H1 (cell line): ENCODE measurements around the gene SGK1. TPM values are rescaled to one million over a fixed set of nuclear protein-coding genes. Genes with fewer than 3 reads are reported as not detected.
"Not testable (repeated sequence)": the region's sequence is repeated elsewhere in the genome, so short reads cannot be mapped to it uniquely, and the experiment has no call there.

Experiments
- CTCF ChIA-PET: fragments of 300-600 bp; sonication (Branson Sonifier 250); formaldehyde crosslinking; loops from one replicate; lab custom pipeline; 2021; ENCODE audit not compliant: partially characterized antibody; lab: Charles Lee
- POLR2A ChIA-PET: fragments of 300-600 bp; sonication (Branson Sonifier 250); formaldehyde crosslinking; loops from one replicate; lab custom pipeline; 2021; ENCODE audit warnings: inconsistent platforms; ENCODE audit not compliant: partially characterized antibody; lab: Charles Lee
- DNase-seq, 2 experiments: peaks; one replicate each; pipeline versions ENCODE4 v3.0.0 to v3.0.0-alpha.2; 2010 to 2022; ENCODE audit warnings: low spot score in 2 of 2, low read depth in 1 of 2, mixed read lengths in 1 of 2
- FAIRE-seq: peaks from 2 replicates; lab custom pipeline; 2011; peaks lifted over from hg19 to GRCh38; lab: Jason Lieb, UNC
- H2AFZ ChIP-seq: 2 replicates; pipeline ENCODE4 v1.8.1; 2012; ENCODE audit warnings: low read length, inconsistent platforms
- H2AK5ac ChIP-seq: 2 replicates; pipeline ENCODE4 v1.6.1; 2013; ENCODE audit warnings: low read depth, low read length
- H2BK120ac ChIP-seq: replicated peaks from 2 replicates; pipeline ENCODE3; 2013; ENCODE audit warnings: low read depth, low read length, inconsistent platforms
- H2BK12ac ChIP-seq: 2 replicates; pipeline ENCODE4 v1.6.1; 2013; ENCODE audit warnings: low read depth, low read length
- H2BK15ac ChIP-seq: 2 replicates; pipeline ENCODE4 v1.6.1; 2013; ENCODE audit warnings: low read length
- H2BK20ac ChIP-seq: 2 replicates; pipeline ENCODE4 v1.6.1; 2013; ENCODE audit warnings: low read length
- H2BK5ac ChIP-seq: 2 replicates; pipeline ENCODE4 v1.6.1; 2013; ENCODE audit warnings: low read depth, low read length
- H3K14ac ChIP-seq: 2 replicates; pipeline ENCODE4 v1.6.1; 2013; ENCODE audit warnings: inconsistent platforms; ENCODE audit not compliant: insufficient read length
- H3K18ac ChIP-seq: 2 replicates; pipeline ENCODE4 v1.6.1; 2013; ENCODE audit warnings: low read length; ENCODE audit errors: extremely low read depth
- H3K23ac ChIP-seq: 2 replicates; pipeline ENCODE4 v1.6.1; 2013; ENCODE audit warnings: inconsistent platforms; ENCODE audit not compliant: insufficient read length
- H3K23me2 ChIP-seq: 2 replicates; pipeline ENCODE4 v1.6.1; 2013; ENCODE audit warnings: low read depth, low read length
- H3K27ac ChIP-seq: 2 replicates; pipeline ENCODE4 v1.6.1; 2011; ENCODE audit warnings: low read depth, low read length, inconsistent platforms
- H3K27me3 ChIP-seq, 4 experiments: replicated peaks in 1 of 4; 1 replicate in 1 of 4; 2 replicates in 3 of 4; pipeline versions ENCODE4 v1.6.1 to v1.8.1; 2011 to 2013; ENCODE audit warnings: low read length in 3 of 4, mild to moderate bottlenecking in 3 of 4, inconsistent platforms in 2 of 4, mixed read lengths in 2 of 4, moderate library complexity in 1 of 4; ENCODE audit not compliant: control insufficient read depth in 3 of 4, insufficient read depth in 3 of 4; ENCODE audit errors: extremely low read depth in 1 of 4
- H3K36me3 ChIP-seq, 4 experiments: 2 replicates each; pipeline versions ENCODE4 v1.6.1 to v1.8.1; 2011 to 2013; ENCODE audit warnings: mild to moderate bottlenecking in 4 of 4, low read length in 3 of 4, moderate library complexity in 2 of 4, control low read depth in 1 of 4, inconsistent platforms in 1 of 4; ENCODE audit not compliant: insufficient read depth in 4 of 4, control insufficient read depth in 2 of 4
- H3K4ac ChIP-seq: replicated peaks from 2 replicates; pipeline ENCODE3; 2013; ENCODE audit warnings: low read length, low read depth, mixed read lengths, inconsistent platforms; ENCODE audit not compliant: insufficient read length
- H3K4me1 ChIP-seq, 4 experiments: replicated peaks in 1 of 4; 1 replicate in 1 of 4; 2 replicates in 3 of 4; pipeline versions ENCODE4 v1.6.1 to v1.8.1; 2011 to 2013; ENCODE audit warnings: low read length in 3 of 4, inconsistent platforms in 2 of 4, mixed read lengths in 1 of 4; ENCODE audit not compliant: insufficient read depth in 4 of 4, control insufficient read depth in 3 of 4
- H3K4me2 ChIP-seq, 2 experiments: 2 replicates each; pipeline versions ENCODE4 v1.6.1 to v1.8.1; 2011 to 2013; ENCODE audit warnings: low read depth in 2 of 2, low read length in 2 of 2, control low read depth in 1 of 2, inconsistent platforms in 1 of 2, mild to moderate bottlenecking in 1 of 2; ENCODE audit not compliant: insufficient read depth in 1 of 2
- H3K4me3 ChIP-seq, 4 experiments: fragments of 200-600, 300-600 bp in 1 of 4; sonication (generic), shearing (Covaris generic), sonication (Bioruptor Twin) in 1 of 4; 2 replicates each; pipeline versions ENCODE4 v1.5.1 to v1.8.1; 2011 to 2016; ENCODE audit warnings: low read length in 4 of 4, low read depth in 3 of 4, control low read depth in 2 of 4, inconsistent platforms in 2 of 4, mild to moderate bottlenecking in 2 of 4, mixed read lengths in 1 of 4, moderate library complexity in 1 of 4; ENCODE audit not compliant: insufficient read depth in 2 of 4; ENCODE audit errors: extremely low read depth in 1 of 4
- H3K56ac ChIP-seq: replicated peaks from 2 replicates; pipeline ENCODE3; 2013; ENCODE audit warnings: low read depth, mild to moderate bottlenecking, mixed read lengths, low read length, inconsistent platforms; ENCODE audit not compliant: insufficient read length
- H3K79me1 ChIP-seq: 2 replicates; pipeline ENCODE4 v1.6.1; 2013; ENCODE audit warnings: low read depth, low read length, control low read depth
- H3K79me2 ChIP-seq, 2 experiments: 2 replicates each; pipeline versions ENCODE4 v1.6.1 to v1.8.1; 2012 to 2013; ENCODE audit warnings: low read length in 2 of 2, mild to moderate bottlenecking in 2 of 2, inconsistent platforms in 1 of 2; ENCODE audit not compliant: insufficient read depth in 2 of 2, control insufficient read depth in 1 of 2
- H3K9ac ChIP-seq, 4 experiments: replicated peaks in 1 of 4; 1 replicate in 1 of 4; 2 replicates in 3 of 4; pipeline versions ENCODE4 v1.6.1 to v1.8.1; 2011 to 2013; ENCODE audit warnings: low read depth in 3 of 4, low read length in 3 of 4, control low read depth in 2 of 4, mild to moderate bottlenecking in 2 of 4, moderate library complexity in 2 of 4, inconsistent platforms in 1 of 4; ENCODE audit errors: extremely low read depth in 1 of 4
- H3K9me3 ChIP-seq, 2 experiments: 2 replicates each; pipeline versions ENCODE4 v1.6.1 to v1.8.1; 2012 to 2013; ENCODE audit warnings: mild to moderate bottlenecking in 2 of 2, moderate library complexity in 2 of 2, control low read depth in 1 of 2, inconsistent platforms in 1 of 2, low read depth in 1 of 2, low read length in 1 of 2, mixed read lengths in 1 of 2; ENCODE audit not compliant: insufficient read depth in 2 of 2
- H4K20me1 ChIP-seq, 2 experiments: replicated peaks in 1 of 2; 2 replicates each; pipeline versions ENCODE3 to v1.8.1; 2011 to 2013; ENCODE audit warnings: inconsistent platforms in 2 of 2, low read length in 2 of 2, mild to moderate bottlenecking in 1 of 2; ENCODE audit not compliant: insufficient read depth in 2 of 2, control insufficient read depth in 1 of 2
- H4K5ac ChIP-seq: 2 replicates; pipeline ENCODE4 v1.6.1; 2013; ENCODE audit warnings: low read length, low read depth, mixed read lengths, inconsistent platforms; ENCODE audit not compliant: insufficient read length
- H4K8ac ChIP-seq: 2 replicates; pipeline ENCODE4 v1.8.0; 2013; ENCODE audit warnings: mild to moderate bottlenecking, moderate library complexity, low read length, inconsistent platforms; ENCODE audit not compliant: insufficient read depth; ENCODE audit errors: extremely low read depth
- H4K91ac ChIP-seq: replicated peaks from 2 replicates; pipeline ENCODE3; 2013; ENCODE audit warnings: low read length, mixed read lengths, inconsistent platforms; ENCODE audit not compliant: insufficient read length
- WGBS, 2 experiments: shearing (Covaris generic) in 1 of 2; methylation state at CpG; one replicate each; pipeline versions ENCODE4 v1.1.6 to v1.1.7; 2013 to 2015; ENCODE audit warnings: low lambda C conversion rate in 2 of 2, mixed read lengths in 2 of 2, inconsistent platforms in 1 of 2, low coverage in 1 of 2, missing lambda C conversion rate in 1 of 2; ENCODE audit not compliant: insufficient replicate concordance in 2 of 2, insufficient coverage in 1 of 2, insufficient read length in 1 of 2; ENCODE audit errors: extremely low coverage in 1 of 2, missing lambda C conversion rate in 1 of 2; 5-methylcytosine and 5-hydroxymethylcytosine counted together
- polyA plus RNA-seq, 7 experiments: library from polyadenylated mRNA; depleted of rRNA in 3 of 7; stranded (reverse) in 5 of 7; unstranded in 2 of 7; fragments of >200 nt in 5 of 7; fragments of 200-250 nt in 2 of 7; gene quantifications; 1 replicate in 5 of 7; 2 replicates in 1 of 7; 4 replicates in 1 of 7; pipeline versions ENCODE4 v1.2.1 to v1.2.3, GENCODE V29; 2011 to 2013; ENCODE audit warnings: missing spikeins in 2 of 7, mixed read lengths in 2 of 7
- total RNA-seq: library from RNA; stranded (reverse); fragmentation: NEBNext Ultra II Directional; extraction: Animal tissue kit (Norgen Biotek cat#: 25700); gene quantifications from 2 replicates; pipeline ENCODE4 v1.2.1, GENCODE V29; 2021

Gene SGK1
- total and polyA plus RNA-seq, 2 of the 8 experiments (the other 6 are each of a cell fraction or from before 2014, with no cell fraction given): 14.5 to 18.4 TPM

DNA sequence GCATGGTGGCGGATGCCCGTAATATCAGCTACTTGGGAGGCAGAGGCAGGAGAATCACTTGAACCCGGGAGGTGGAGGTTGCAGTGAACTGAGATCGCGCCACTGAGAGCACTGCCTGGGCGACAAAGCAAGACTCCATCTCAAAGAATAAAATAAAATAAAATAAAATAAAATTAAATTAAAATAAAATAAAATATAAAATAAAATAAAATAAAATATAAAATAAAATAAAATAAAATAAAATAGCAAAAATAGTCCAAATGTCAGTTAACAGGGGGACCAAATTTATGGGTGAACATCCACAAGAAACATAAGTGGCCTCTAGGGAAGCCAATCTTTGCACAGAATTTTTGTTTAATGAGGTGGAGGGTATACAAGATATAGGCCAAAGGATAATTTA is 120.2 kb downstream of the SGK1 start:
- H2BK120ac ChIP-seq, H2BK12ac ChIP-seq, H2AFZ ChIP-seq, H4K5ac ChIP-seq, H4K91ac ChIP-seq, H3K4ac ChIP-seq, H3K79me2 ChIP-seq, H3K18ac ChIP-seq, H3K9ac ChIP-seq, H3K4me3 ChIP-seq, DNase-seq, H2BK15ac ChIP-seq, H2BK20ac ChIP-seq, FAIRE-seq, H3K23me2 ChIP-seq, H2AK5ac ChIP-seq, H3K79me1 ChIP-seq, H3K4me1 ChIP-seq, H3K14ac ChIP-seq, H3K23ac ChIP-seq, H4K8ac ChIP-seq, H3K36me3 ChIP-seq, H3K4me2 ChIP-seq, POLR2A ChIA-PET, H3K9me3 ChIP-seq, H2BK5ac ChIP-seq, H4K20me1 ChIP-seq, H3K27me3 ChIP-seq, H3K56ac ChIP-seq, H3K27ac ChIP-seq: not testable (repeated sequence)
- CTCF ChIA-PET: interaction anchor here (0.8 kb wide), 1 partner anchor 21 kb away, joined by 3 read pairs; no protein-coding TSS in a partner anchor
- 77% methylated on average over 6 of the region's 6 CpGs; no CpG with 5 or more reads in 1 of the 2 experiments for WGBS, 2 experiments
